NCI-H82 treated with DMSO at 0.1 percent for 48 hours (cell line): ENCODE results near the gene DDC.
"Not testable (repeated sequence)": the region's sequence is repeated elsewhere in the genome, so short reads cannot be mapped to it uniquely, and the experiment has no call there.

Experiments used
- DNase-seq: peaks from one replicate; lab custom pipeline; 2025; ENCODE audit not compliant: unreplicated experiment; lab: John Stamatoyannopoulos, UW

Gene DDC

DNA sequence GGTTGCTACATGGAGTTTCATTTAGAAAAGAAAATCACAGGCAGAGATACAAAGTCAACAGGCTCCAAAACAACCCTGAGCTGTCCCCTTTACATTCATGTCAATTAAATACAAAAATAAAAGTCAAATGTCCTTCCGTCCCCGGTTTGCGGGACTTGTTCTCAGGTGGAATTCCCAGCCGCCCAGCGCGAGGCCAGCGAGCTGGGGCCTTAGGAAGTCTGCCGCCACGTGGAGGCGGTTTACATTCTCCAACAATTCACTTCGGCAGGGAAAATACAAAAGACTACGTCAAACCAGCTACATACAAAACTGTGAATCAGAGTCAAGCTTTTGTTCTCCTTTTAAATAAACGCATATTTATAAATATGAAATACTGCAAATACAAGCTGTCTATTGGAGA is 25.3 kb upstream of the DDC start:
- no peak for DNase-seq

DNA sequence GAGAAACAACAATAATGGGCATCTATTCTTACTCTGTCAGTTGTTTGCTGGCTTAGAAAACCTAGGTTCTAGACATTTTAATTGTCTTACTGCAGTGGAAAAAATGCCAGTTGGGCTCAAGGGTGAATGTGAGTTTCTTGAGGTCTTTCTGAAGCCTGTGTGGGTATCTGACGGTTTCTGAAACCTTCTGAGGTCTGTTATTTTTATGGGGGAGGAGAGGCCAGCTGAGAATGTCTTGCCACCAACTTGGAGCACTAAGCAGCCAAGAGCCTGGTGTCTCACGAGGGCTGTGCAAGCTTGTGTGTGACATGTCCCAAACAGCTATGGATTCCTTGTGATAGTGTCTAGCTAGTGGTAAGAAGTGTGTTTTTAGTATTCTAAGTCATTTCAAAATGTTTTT is 24.2 kb upstream of the DDC start:
- DNase-seq = no peak

DNA sequence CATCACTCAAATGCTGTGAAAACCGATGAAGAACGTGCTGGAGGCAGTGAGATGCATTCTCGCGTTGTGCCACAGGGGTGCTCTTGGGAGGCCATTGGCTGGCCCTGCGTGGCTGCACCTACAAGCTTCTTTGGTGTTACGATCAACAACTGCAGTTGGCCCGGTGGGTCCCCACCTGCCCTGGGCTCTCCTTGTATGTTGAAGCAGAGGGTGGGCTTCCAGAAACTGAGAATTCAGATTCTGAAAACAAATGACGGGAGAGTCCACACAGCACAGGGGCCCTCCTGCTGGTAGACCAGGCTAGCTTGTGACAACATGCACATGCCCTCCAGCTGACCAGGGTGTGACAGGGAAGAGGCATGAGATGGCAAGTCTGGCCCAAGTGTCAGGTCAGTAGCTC is 23.7 kb upstream of the DDC start:
- no peak for DNase-seq

GRCh38 chr7:50587737-50588136 is 22.5 kb upstream of the DDC start:
- DNase-seq = no peak

GRCh38 chr7:50584793-50585408 is 19.7 kb upstream of the DDC start:
- DNase-seq = no peak

DNA sequence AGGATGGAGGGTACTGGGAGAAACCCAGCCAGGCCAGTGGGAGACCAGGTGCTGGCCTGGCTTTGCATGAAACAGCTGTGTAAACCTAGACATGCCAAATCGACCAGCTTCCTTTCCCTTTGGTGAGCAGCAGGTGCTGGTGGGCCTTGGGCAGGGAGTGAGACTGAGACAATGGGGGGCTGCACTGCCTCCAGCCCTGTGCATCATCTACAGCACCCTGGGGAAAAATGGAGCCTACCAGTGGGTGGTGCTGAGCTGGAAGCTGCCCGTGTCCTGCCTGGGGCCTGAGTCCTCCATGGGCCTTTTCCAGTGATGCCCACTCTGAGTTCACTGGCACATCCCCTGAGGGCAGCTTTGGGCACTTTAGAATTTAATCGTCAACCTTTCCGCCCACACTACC is 19.2 kb upstream of the DDC start:
- no peak for DNase-seq

DNA sequence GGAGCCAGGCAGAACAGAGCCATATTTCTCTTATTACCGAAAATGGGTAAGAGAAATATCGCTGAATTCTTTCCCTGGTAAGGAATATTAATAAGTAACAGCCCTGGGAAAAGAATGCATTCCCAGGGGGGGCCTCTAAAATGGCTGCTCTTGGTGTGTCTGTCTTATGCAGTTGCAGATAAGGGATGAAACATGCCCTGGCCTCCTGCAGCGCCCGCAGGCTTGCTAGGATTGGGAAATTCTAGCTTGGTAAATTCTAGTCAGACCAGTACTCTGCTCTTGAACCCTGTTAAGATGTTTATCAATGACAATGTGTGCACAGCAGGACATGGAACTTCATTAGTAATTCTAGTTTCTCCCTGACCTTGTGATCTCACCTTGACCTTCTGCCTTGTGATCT is 18.1 kb upstream of the DDC start:
- DNase-seq = not testable (repeated sequence)

- DNase-seq = not testable (repeated sequence)
Measured at GRCh38 chr7:50582271-50582670, 17.1 kb upstream of the DDC start.

DNA sequence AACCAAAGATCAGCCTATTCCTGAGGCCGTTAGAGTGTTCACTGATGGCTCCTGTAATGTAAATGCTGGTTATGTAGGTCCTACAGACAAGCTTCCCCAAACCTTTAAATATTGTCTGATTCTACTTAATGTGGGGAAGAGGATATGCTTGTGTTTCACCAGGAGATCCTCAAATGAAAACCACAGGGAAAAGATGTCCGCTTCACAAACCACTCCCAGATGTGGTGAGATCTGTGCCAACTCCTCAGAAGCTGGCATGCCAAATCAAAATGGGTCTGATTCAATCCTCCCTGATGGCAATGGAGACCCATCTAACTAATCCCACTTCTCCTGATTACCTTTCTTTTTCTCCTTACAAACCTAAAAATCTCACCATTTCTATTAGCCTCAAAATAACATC is 15.5 kb upstream of the DDC start:
- not testable (repeated sequence) for DNase-seq

- DNase-seq = no peak
Measured at GRCh38 chr7:50580057-50580456, 14.9 kb upstream of the DDC start.

DNA sequence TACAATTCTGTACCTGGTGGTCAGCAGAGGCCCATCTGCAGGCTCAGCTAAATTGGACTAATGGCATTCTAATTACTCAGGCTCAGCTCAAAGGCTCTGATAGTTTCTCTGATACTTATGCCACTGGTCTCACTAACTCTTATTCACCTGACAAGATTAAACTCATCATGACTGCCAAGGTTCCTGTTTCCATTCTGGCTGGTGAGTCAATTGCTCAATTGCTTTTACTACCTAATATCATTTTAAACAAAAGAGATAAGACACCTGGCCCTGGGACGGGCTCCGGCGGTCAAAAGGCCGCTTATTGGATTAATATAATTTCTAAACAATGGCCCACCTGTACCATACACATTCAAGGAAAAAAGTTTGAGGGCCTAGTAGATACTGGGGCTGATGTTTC is 12.9 kb upstream of the DDC start:
- peak; percentile 88 for DNase-seq

GRCh38 chr7:50577569-50577968 is 12.4 kb upstream of the DDC start:
- DNase-seq = no peak

GRCh38 chr7:50576388-50576787 is 11.2 kb upstream of the DDC start:
- not testable (repeated sequence) for DNase-seq

DNA sequence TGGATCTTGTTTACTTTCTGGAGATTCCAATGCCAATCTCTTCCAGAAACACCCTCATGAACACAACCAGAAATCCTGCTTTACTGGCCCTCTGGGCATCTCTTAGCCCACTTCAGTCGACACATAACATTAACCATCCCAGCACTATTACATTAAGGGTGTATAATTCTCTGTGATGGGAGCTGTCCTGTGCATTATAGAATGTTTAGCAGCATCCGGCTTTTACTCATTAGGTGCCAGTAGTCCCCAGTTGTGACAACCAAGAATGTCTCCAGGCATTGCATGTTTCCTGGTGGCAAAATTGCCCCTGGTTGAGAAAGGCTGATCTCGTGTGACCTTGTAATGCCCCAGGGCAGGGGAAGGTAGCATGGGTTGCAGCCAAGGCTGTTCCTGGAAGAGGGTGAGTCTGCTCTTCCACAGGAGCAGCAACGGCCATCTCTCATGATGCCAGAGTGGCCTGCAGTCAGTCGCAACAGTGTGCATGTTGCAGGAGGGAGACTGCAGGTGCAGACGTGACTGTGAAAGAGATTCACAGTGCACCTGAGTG is 2.6 kb upstream of the DDC start:
- DNase-seq = no peak

GRCh38 chr7:50565977-50566376 is 772 bp upstream of the DDC start:
- DNase-seq = no peak

DNA sequence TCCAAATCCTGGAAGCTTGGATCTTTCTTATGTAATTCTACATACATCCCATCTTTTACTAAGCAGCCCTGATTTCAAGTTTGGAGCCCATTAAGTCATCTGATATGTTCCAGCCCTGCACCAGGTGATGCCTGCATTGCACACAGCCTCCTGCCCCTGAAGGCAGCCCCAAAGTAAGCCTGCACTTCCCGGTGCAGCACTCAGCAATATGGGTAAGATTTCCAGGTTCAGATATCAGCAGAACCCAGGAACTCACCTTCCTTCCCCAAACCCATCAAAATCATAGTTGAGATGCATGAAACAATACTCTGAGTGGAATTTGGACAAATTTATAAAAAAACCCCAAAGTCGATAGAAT is 333 bp upstream of the DDC start:
- DNase-seq = no peak

DNA sequence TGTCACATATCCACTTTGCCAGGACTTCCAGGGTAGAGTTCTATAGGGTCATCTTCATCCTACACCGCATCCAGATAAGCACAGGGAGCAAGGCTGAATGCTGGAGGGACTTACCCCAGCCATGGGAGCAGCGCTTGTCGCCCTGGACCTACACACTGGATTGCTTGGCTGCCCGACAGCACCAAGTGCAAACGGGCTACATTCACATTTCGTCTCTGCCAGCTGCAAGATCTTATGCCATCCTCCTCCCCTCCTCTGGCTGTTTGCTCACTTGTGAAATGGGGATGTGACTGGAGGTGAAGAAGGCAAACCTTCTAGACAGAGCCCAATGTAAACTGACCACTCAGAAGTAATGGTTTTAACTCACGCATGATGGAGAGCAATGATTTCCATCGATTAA is 1.0 kb downstream of the DDC start:
- no peak for DNase-seq

DNA sequence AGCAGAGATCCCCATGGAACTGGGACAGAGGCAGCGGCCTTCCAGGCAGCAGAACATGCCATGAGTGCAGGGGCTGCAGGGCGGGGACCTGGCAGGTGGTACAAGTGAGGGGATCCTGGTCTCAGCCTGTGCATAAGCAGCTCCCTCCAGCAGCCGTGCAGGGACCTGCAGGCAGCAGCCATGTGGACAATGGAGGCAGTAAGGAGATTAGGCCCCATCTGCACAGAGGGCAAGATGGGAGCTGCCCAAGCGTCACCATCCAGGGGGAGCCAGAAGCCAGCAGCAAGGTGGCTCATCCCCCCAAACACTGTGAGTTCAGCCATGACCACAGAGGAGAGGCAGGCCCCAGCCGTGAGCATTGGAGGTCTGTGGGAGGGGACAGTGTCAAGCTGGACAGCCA is 3.1 kb downstream of the DDC start:
- peak; percentile 84 for DNase-seq

DNA sequence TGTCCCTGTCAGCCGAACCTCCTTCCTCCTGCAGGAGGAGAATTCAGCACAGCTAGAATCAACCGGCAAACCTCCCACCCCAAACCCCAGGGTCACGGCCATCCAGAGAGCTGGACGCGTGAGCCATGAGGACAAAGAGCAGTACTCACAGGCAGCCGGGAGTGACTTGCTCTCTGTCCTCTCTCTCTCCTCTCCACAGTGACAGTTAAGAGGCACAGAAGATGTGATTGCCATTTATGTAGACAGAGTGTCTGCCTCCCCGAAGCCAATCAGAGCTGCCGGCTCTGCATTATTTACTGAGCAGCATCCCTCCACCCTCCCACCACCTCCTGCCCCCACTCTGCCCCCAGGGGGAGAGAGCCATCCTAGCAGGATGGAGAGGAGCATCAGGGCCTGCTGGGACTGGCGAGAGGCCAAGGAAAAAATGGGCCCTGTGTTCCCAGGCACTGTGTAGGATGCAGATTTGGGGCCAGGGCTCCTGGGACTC is 4.3 kb downstream of the DDC start:
- DNase-seq = peak; percentile 23

DNA sequence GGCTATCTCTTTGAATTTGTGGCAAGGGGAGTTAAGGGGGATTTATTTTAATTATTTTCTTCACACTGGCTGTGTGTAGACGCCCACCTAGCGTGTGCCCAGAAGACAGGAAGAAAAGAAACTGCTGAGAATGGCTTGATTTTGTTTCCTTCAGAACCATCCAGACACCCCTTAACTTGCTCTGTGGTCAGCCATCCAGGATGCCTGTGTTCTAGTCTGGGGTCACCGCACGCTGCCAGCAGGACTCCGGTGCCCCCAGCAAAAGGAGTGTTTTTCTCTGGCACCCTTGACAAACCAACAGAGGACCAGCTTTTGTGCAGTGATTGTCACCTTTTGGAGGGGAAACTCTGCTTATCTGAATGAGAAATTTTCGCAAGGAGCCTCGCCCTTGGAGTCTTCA is 5.3 kb downstream of the DDC start:
- DNase-seq = no peak

DNA sequence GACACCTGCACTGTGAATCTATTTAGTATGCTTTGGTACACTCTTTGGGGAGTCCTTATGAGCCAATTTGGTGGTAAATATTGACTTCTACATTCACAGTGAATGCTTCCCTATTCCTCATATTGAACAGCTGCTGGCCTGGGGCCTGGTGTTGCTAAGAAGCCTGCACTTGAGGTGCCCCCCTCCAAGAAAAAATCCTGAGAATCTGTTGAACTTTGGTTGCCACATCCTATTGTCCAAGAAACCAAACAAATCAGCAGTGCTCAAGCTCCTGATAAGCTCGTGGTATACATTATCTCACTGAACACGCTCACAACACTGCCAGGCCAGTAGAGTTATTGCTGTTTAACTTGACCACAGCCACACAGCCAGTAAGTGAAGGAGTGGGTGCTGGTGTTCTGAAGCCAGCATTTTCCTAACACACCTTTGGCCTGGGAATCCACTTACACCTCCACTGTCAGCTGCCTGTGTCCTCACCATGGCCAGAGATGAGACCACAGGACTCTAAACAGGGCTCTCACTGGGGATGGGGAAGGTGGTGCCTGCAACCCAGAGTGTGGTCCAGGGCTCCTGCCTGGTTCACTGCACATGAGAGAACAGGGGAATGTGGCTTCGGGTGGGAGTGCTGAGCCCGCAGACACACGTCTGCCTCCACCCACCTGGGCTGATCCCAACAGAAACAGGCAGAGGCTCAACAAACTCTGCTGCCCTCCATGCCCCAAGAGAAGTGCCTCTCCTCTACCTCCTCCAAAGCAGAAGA is 6.7 kb downstream of the DDC start:
- DNase-seq = no peak

- no peak for DNase-seq
Measured at GRCh38 chr7:50557099-50557498, 8.1 kb downstream of the DDC start.
